HCT116 (cell line): ENCODE results near the gene THAP9. TPM values are rescaled to one million over a fixed set of nuclear protein-coding genes. Genes with fewer than 3 reads are reported as not detected.
"Not testable (repeated sequence)": the region's sequence is repeated elsewhere in the genome, so short reads cannot be mapped to it uniquely, and the experiment has no call there.

Source experiments
- ATAC-seq: fragments of 200-7000 bp; cut with Tn5 transposase; 2 replicates; pipeline ENCODE4 v1.9.1; 2020; ENCODE audit warnings: mild to moderate bottlenecking, moderate library complexity
- BruUV-seq: library from RNA; stranded (reverse); fragments of 400-500 nt; replicated peaks from 2 replicates; lab custom pipeline; 2021; lab: Mats Ljungman, UMichigan
- CTCF ChIA-PET: fragments of 300-600 bp; sonication (Branson Sonifier 250); formaldehyde crosslinking; loops from one replicate; lab custom pipeline; 2021; ENCODE audit warnings: antibody characterized with exemption; lab: Charles Lee
- POLR2A ChIA-PET: fragments of 300-600, 350-600 bp; sonication (Branson Sonifier 250); formaldehyde crosslinking; loops from one replicate; lab custom pipeline; 2021; ENCODE audit warnings: antibody characterized with exemption; lab: Charles Lee
- RAD21 ChIA-PET, 2 experiments: fragments of 300-600 bp; sonication (Branson Sonifier 250); formaldehyde crosslinking; loops; one replicate each; lab custom pipeline; 2023; ENCODE audit warnings: low total read pairs in 2 of 2; ENCODE audit not compliant: uncharacterized antibody in 2 of 2, unreplicated experiment in 2 of 2, low non-redundant PET in 1 of 2; lab: Charles Lee
- DNase-seq: peaks from one replicate; pipeline ENCODE4 v3.0.0-alpha.2; 2010; ENCODE audit warnings: low read depth, low spot score
- H2AFZ ChIP-seq: fragments of 200-600 bp; shearing (Covaris generic), sonication (generic); 2 replicates; pipeline ENCODE4 v1.6.1; 2017; ENCODE audit warnings: low read depth, mixed run types, mixed read lengths, antibody characterized with exemption, low read length; ENCODE audit not compliant: poor library complexity, severe bottlenecking
- H3K27ac ChIP-seq: 2 replicates; pipeline ENCODE4 v1.5.1; 2012; ENCODE audit warnings: low read depth, low read length
- H3K27me3 ChIP-seq: fragments of 200-600 bp; sonication (generic); 2 replicates; pipeline ENCODE4 v1.6.1; 2016; ENCODE audit warnings: mixed run types, low read length, mixed read lengths; ENCODE audit not compliant: insufficient read depth
- H3K36me3 ChIP-seq, 2 experiments: fragments of 200-500 bp in 1 of 2; fragments of 200-600 bp in 1 of 2; sonication (Bioruptor generic) in 1 of 2; sonication (generic) in 1 of 2; 2 replicates each; pipeline versions ENCODE4 v1.5.1 to v1.6.1; 2014 to 2016; ENCODE audit warnings: low read length in 2 of 2, inconsistent platforms in 1 of 2, mixed read lengths in 1 of 2, mixed run types in 1 of 2; ENCODE audit not compliant: insufficient read depth in 2 of 2, control insufficient read depth in 1 of 2
- H3K4me1 ChIP-seq, 2 experiments: fragments of 200-600 bp in 1 of 2; sonication (generic) in 1 of 2; 2 replicates each; pipeline versions ENCODE4 v1.5.1 to v1.6.1; 2012 to 2017; ENCODE audit warnings: low read length in 2 of 2, inconsistent platforms in 1 of 2, mild to moderate bottlenecking in 1 of 2, mixed read lengths in 1 of 2, mixed run types in 1 of 2, moderate library complexity in 1 of 2; ENCODE audit not compliant: insufficient read depth in 2 of 2, control insufficient read depth in 1 of 2
- H3K4me2 ChIP-seq: fragments of 200-600 bp; sonication (generic); 2 replicates; pipeline ENCODE4 v1.6.1; 2017; ENCODE audit warnings: mixed run types, low read length, mixed read lengths
- H3K4me3 ChIP-seq, 2 experiments: fragments of 200-600 bp in 1 of 2; sonication (generic) in 1 of 2; replicated peaks in 1 of 2; 2 replicates each; pipeline ENCODE4 v1.5.1; 2011 to 2016; ENCODE audit warnings: low read length in 2 of 2, control low read depth in 1 of 2, low read depth in 1 of 2, mild to moderate bottlenecking in 1 of 2, mixed read lengths in 1 of 2, mixed run types in 1 of 2
- H3K79me2 ChIP-seq: fragments of 200-600 bp; sonication (generic); 2 replicates; pipeline ENCODE4 v1.6.1; 2017; ENCODE audit warnings: mild to moderate bottlenecking, mixed run types, low read length, moderate library complexity, mixed read lengths; ENCODE audit not compliant: insufficient read depth
- H3K9ac ChIP-seq: fragments of 200-600 bp; sonication (generic); 2 replicates; pipeline ENCODE4 v1.6.1; 2016; ENCODE audit warnings: low read length, mixed read lengths
- H3K9me2 ChIP-seq: fragments of 200-600 bp; sonication (generic), shearing (Covaris generic); 2 replicates; pipeline ENCODE4 v1.6.1; 2017; ENCODE audit warnings: mixed run types, mild to moderate bottlenecking, moderate library complexity; ENCODE audit not compliant: insufficient read depth
- H3K9me3 ChIP-seq, 2 experiments: fragments of 200-500 bp in 1 of 2; fragments of 200-600 bp in 1 of 2; sonication (Bioruptor generic) in 1 of 2; sonication (generic) in 1 of 2; 2 replicates each; pipeline ENCODE4 v1.6.1; 2014 to 2017; ENCODE audit warnings: low read length in 2 of 2, mixed read lengths in 2 of 2, inconsistent platforms in 1 of 2, low read depth in 1 of 2, mild to moderate bottlenecking in 1 of 2, mixed run types in 1 of 2, moderate library complexity in 1 of 2; ENCODE audit not compliant: control insufficient read depth in 1 of 2, insufficient read depth in 1 of 2
- H4K20me1 ChIP-seq: fragments of 200-600 bp; sonication (generic), shearing (Covaris generic); 2 replicates; pipeline ENCODE4 v1.6.1; 2017; ENCODE audit warnings: mixed run types, mild to moderate bottlenecking, moderate library complexity; ENCODE audit not compliant: insufficient read depth
- ATF3 ChIP-seq: IDR thresholded peaks from 2 replicates; pipeline ENCODE4 v1.6.1; 2012
- JUND ChIP-seq: IDR thresholded peaks from 2 replicates; pipeline ENCODE4 v1.6.1; 2012
- MAX ChIP-seq: IDR thresholded peaks from 2 replicates; pipeline ENCODE4 v1.6.1; 2012
- REST ChIP-seq: IDR thresholded peaks from 2 replicates; pipeline ENCODE4 v1.6.1; 2012; ENCODE audit warnings: low read depth
- ZBTB33 ChIP-seq: IDR thresholded peaks from 2 replicates; pipeline ENCODE4 v1.6.1; 2011; ENCODE audit warnings: mild to moderate bottlenecking, low read length, moderate library complexity; ENCODE audit not compliant: insufficient replicate concordance; ENCODE audit errors: extremely low read depth
- intact Hi-C: fragments of 100-400 bp; cut with micrococcal nuclease; formaldehyde crosslinking; loops from 2 replicates; pipeline ENCODE4 v1.10.0; 2022
- total RNA-seq: library from RNA; stranded (reverse); gene quantifications from one replicate; pipeline ENCODE4 v1.2.1, GENCODE V29; 2021; ENCODE audit not compliant: unreplicated experiment

The THAP9 gene
- total RNA-seq, 1 experiment from 2014 or later = 6.4 TPM

- no peaks in the 10 kb centered on the region for H3K36me3 ChIP-seq
- RAD21 ChIA-PET = no interaction called here
- H3K79me2 ChIP-seq = no peaks in the 10 kb centered on the region
- no peak overlapping the region for H2AFZ ChIP-seq
- no peak for ATAC-seq
- BruUV-seq = no TSS peak
- no peak overlapping the region for H3K27ac ChIP-seq
- no peak overlapping the region for H3K9ac ChIP-seq
- H3K9me2 ChIP-seq = no peaks in the 10 kb centered on the region
- no peaks in the 10 kb centered on the region for H4K20me1 ChIP-seq
- no peak for DNase-seq
- CTCF ChIA-PET = no interaction called here
- no peaks in the 10 kb centered on the region for H3K9me3 ChIP-seq
- no peaks in the 10 kb centered on the region for H3K4me1 ChIP-seq
- H3K4me3 ChIP-seq = no peak overlapping the region
- intact Hi-C loops = no loop called here
- no peak for TF ChIP-seq ZBTB33
- no peak for TF ChIP-seq JUND
- no peak for TF ChIP-seq REST
- no peak for TF ChIP-seq ATF3
- no peak for TF ChIP-seq MAX
- POLR2A ChIA-PET = no interaction called here
- H3K4me2 ChIP-seq = no peak overlapping the region
- H3K27me3 ChIP-seq = no peaks in the 10 kb centered on the region
These were observed 12.8 kb downstream of the THAP9 start for GRCh38 chr4:82913305-82913704.

GRCh38 chr4:82913968-82914367, 13.4 kb downstream of the THAP9 start:
- DNase-seq, H3K27me3 ChIP-seq, H3K27ac ChIP-seq, CTCF ChIA-PET, H3K4me3 ChIP-seq, ATAC-seq, H3K9me3 ChIP-seq, intact Hi-C loops, H3K36me3 ChIP-seq, H3K4me1 ChIP-seq, H2AFZ ChIP-seq, H3K4me2 ChIP-seq, H3K9ac ChIP-seq, H3K79me2 ChIP-seq, BruUV-seq, H4K20me1 ChIP-seq, H3K9me2 ChIP-seq, POLR2A ChIA-PET, RAD21 ChIA-PET: not testable (repeated sequence)
